Measurements from ENCODE around the gene DNAJC27. TPM values are rescaled to one million over a fixed set of nuclear protein-coding genes. Genes with fewer than 3 reads are reported as not detected.

DNAJC27 gene
- total RNA-seq, 6 donors from 2014 or later, result 4.4 to 16.8 (median 7.7) TPM

DNA sequence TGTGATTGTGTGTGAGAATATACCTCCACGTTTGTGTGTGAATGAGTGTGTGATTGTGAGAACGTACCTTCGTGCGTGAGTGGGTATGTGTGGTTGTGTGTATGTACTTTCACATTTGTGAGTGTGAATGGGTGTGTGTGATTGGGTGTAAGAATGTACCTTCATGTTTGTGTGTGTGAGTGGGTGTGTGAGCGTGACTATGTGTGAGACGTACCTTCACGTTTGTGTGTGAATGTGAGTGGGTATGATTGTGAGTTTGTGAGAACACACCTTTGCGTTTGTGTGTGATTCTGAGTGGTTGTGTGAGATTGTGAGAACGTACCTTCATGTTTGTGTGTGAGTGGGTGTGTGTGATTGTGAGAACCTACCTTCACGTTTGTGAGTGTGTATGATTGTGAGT, 45.9 kb downstream of the DNAJC27 start:
- no peaks in the 10 kb centered on the region for H3K9me3 ChIP-seq
- no peak overlapping the region for H3K27ac ChIP-seq
- no peak overlapping the region for H3K4me3 ChIP-seq
- H3K4me1 ChIP-seq, result peaks cover 11 to 17% (median 12%) of the 10 kb centered on the region in 4 donors
- 90 to 92% methylated on average over 10 of the region's 10 CpGs for WGBS, 2 donors
- H3K36me3 ChIP-seq, result no peaks in the 10 kb centered on the region
- ATAC-seq (ENCODE audit: low FRiP score in 2 of 2) (no peak), DNase-seq (no peak)
- H3K27me3 ChIP-seq, result no peaks in the 10 kb centered on the region
- TF ChIP-seq, protein P1, sequence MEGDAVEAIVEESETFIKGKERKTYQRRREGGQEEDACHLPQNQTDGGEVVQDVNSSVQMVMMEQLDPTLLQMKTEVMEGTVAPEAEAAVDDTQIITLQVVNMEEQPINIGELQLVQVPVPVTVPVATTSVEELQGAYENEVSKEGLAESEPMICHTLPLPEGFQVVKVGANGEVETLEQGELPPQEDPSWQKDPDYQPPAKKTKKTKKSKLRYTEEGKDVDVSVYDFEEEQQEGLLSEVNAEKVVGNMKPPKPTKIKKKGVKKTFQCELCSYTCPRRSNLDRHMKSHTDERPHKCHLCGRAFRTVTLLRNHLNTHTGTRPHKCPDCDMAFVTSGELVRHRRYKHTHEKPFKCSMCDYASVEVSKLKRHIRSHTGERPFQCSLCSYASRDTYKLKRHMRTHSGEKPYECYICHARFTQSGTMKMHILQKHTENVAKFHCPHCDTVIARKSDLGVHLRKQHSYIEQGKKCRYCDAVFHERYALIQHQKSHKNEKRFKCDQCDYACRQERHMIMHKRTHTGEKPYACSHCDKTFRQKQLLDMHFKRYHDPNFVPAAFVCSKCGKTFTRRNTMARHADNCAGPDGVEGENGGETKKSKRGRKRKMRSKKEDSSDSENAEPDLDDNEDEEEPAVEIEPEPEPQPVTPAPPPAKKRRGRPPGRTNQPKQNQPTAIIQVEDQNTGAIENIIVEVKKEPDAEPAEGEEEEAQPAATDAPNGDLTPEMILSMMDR (IDR thresholded peaks at IDR 0.05), result no peak
- no peak for TF ChIP-seq POLR2AphosphoS5 (IDR thresholded peaks at IDR 0.05)
- no peak for TF ChIP-seq POLR2A (IDR thresholded peaks at IDR 0.05)
- TF ChIP-seq EP300 (IDR thresholded peaks at IDR 0.05), result no peak

DNA sequence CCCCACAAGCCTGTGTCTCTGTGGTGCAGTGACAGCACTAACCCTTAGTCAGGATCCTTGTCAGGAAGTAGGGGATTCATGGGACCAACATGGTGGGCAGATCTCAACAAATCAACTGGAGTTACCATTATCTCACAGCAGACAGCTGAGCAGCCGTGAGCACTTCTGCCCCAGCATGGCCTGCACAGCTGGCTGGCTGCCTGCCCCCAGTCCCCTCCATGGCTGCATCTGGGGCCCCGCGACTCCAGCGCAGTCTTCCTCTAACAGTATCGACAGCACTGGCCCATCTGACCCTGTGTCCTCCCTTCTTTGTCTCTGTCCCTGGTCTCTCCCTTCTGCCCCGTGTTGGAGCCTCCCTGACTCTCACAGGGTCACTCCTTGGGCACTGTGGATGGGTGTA, 47.0 kb downstream of the DNAJC27 start:
- Histone ChIP-seq H3K36me3 (no peaks in the 10 kb centered on the region), H3K27ac (no peak overlapping the region), H3K4me3 (no peak overlapping the region), H3K9me3 (no peaks in the 10 kb centered on the region), H3K4me1 (peaks cover 11 to 23% (median 15%) of the 10 kb centered on the region in 4 donors), H3K27me3 (peaks cover 0 to 5% (median 0%) of the 10 kb centered on the region in 4 donors)
- TF ChIP-seq POLR2AphosphoS5 (IDR thresholded peaks at IDR 0.05), result no peak
- TF ChIP-seq EP300 (IDR thresholded peaks at IDR 0.05), result no peak
- TF ChIP-seq, protein P1 (IDR thresholded peaks at IDR 0.05), result no peak
- TF ChIP-seq POLR2A (IDR thresholded peaks at IDR 0.05), result no peak
- ATAC-seq (ENCODE audit: low FRiP score in 2 of 2) (no peak), DNase-seq (no peak)
- WGBS, 2 donors, result 84 to 88% methylated on average over 6 of the region's 6 CpGs

DNA sequence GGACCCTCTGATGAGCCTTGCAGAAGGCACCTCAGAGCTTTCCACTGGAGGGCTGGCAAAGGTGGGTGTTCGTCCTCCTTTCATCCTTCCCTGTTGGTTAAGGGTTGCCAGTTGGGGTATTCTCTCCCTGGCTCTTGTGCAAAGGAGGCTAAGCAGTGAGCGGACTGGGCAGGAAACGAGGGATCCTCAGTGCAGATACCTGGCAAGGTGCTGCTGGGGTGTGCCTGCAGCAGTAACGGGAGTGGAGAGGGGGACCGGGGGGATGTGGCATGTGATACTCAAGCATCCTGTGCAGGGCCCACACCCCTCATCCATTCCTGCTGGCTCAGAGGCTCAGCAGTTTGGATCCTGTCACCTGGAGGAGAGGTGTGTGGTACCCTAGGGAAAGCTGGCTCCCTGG, 47.5 kb downstream of the DNAJC27 start:
- TF ChIP-seq POLR2AphosphoS5 (IDR thresholded peaks at IDR 0.05) (no peak), EP300 (IDR thresholded peaks at IDR 0.05) (no peak), POLR2A (IDR thresholded peaks at IDR 0.05) (no peak)
- TF ChIP-seq, protein P1 (IDR thresholded peaks at IDR 0.05), result no peak
- no peak for ATAC-seq (ENCODE audit: low FRiP score in 2 of 2)
- Histone ChIP-seq H3K27ac (no peak overlapping the region), H3K36me3 (no peaks in the 10 kb centered on the region), H3K4me1 (peaks cover 14 to 28% (median 18%) of the 10 kb centered on the region in 4 donors), H3K9me3 (no peaks in the 10 kb centered on the region), H3K27me3 (peaks cover 0 to 5% (median 0%) of the 10 kb centered on the region in 4 donors), H3K4me3 (no peak overlapping the region)
- WGBS, 2 donors, result 92 to 100% methylated on average over 5 of the region's 5 CpGs
- no peak for DNase-seq

DNA sequence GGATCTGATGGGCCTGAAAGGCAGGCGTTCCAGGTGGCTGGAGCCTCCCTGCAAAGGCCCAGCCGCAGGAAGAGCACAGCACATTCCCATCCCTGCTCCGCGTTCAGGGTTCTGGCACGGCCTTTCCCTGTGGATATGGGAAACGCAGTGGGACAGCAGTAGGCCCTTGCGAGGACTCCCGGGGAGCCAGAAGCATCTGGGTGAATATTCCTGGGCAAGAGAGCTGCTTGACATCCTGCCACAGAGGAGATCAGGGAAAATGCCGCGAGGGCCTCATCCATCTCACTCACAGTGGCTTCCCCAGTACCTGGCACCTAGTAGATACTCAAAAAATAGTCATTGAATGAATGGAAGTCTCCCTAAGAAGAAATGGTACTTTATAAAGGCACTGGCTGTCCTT, 48.6 kb downstream of the DNAJC27 start:
- Histone ChIP-seq H3K27me3 (peaks cover 0 to 5% (median 0%) of the 10 kb centered on the region in 4 donors), H3K4me1 (peaks cover 19 to 38% (median 26%) of the 10 kb centered on the region in 4 donors), H3K9me3 (no peaks in the 10 kb centered on the region), H3K4me3 (no peak overlapping the region), H3K36me3 (no peaks in the 10 kb centered on the region), H3K27ac (no peak overlapping the region)
- ATAC-seq (ENCODE audit: low FRiP score in 2 of 2) (no peak), DNase-seq (no peak)
- WGBS, 2 donors, result 94 to 98% methylated on average over 2 to 10 of the region's 10 CpGs
- TF ChIP-seq POLR2AphosphoS5 (IDR thresholded peaks at IDR 0.05) (no peak), POLR2A (IDR thresholded peaks at IDR 0.05) (no peak), EP300 (IDR thresholded peaks at IDR 0.05) (no peak)
- TF ChIP-seq, protein P1 (IDR thresholded peaks at IDR 0.05), result no peak

DNA sequence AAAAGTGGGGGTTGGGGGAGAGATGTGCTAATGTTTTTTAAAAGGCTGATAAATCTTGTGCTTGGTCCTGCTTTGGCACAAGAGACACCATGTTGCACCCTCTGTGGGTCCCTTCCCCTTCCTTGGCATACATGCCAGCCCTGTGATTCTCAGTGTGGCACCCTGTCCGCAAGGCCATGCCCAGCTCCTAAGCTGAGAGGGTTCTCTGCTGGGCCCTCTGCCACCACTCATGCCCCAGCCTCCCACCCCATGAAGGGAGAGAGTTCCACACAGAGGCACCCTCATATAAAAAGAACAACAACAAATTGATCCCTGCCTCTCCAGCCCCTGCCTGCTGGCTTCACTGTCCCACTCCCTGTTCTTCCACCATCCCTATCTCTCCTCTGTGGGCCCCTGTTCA, 49.2 kb downstream of the DNAJC27 start:
- no peak for DNase-seq
- ATAC-seq (ENCODE audit: low FRiP score in 2 of 2), result no peak
- H3K27ac ChIP-seq, result no peak overlapping the region
- H3K4me3 ChIP-seq, result no peak overlapping the region
- WGBS, 2 donors, result 100% methylated on average over 1 of the region's 1 CpG; no CpG with 5 or more reads in 1 of the 2 donors
- peaks cover 19 to 39% (median 28%) of the 10 kb centered on the region in 4 donors for H3K4me1 ChIP-seq
- no peaks in the 10 kb centered on the region for H3K9me3 ChIP-seq
- H3K27me3 ChIP-seq, result peaks cover 0 to 5% (median 0%) of the 10 kb centered on the region in 4 donors
- TF ChIP-seq POLR2AphosphoS5 (IDR thresholded peaks at IDR 0.05), result no peak
- TF ChIP-seq, protein P1 (IDR thresholded peaks at IDR 0.05), result no peak
- TF ChIP-seq EP300 (IDR thresholded peaks at IDR 0.05), result no peak
- no peak for TF ChIP-seq POLR2A (IDR thresholded peaks at IDR 0.05)
- H3K36me3 ChIP-seq, result no peaks in the 10 kb centered on the region

Measured in upper lobe of left lung (tissue), 6 donors.